ENCODE data around the gene PHACTR1.

DNA sequence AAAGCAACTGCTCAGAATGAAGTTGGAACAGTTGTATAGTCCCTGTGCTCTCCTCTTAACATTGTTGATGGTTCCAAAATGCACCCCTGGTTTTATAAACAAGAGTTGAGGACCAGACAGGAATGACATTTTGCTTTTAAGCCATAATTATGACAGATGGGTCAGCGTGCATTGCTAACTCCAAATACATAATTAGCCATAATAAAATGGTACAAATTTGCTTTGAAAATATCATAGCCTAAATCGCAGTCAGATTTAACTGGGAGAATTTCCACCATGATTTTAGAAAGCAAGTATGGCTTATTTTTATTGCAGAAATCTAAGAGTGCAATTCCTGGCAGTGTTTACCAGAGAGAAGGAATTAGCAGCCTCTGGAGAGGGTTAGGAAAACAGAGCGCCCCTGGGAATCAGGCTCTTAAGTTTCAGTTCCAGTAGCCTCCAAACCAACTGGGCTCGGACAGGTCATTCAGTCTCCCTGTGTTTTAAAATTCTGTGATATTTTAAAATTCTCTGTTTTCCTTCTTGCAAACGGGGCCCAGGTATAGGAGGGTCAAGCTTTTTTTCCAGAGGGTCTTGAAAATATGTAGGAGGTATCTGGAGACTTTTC lies 309.4 kb downstream of the PHACTR1 start:
- TF ChIP-seq, protein P1, sequence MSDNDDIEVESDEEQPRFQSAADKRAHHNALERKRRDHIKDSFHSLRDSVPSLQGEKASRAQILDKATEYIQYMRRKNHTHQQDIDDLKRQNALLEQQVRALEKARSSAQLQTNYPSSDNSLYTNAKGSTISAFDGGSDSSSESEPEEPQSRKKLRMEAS (IDR thresholded peaks at IDR 0.05): no peak
- no peak for TF ChIP-seq BHLHE40 (IDR thresholded peaks at IDR 0.05; ENCODE audit: low read depth, low read length)
- no peak for TF ChIP-seq EP300 (IDR thresholded peaks at IDR 0.05)
- TF ChIP-seq, protein P2, sequence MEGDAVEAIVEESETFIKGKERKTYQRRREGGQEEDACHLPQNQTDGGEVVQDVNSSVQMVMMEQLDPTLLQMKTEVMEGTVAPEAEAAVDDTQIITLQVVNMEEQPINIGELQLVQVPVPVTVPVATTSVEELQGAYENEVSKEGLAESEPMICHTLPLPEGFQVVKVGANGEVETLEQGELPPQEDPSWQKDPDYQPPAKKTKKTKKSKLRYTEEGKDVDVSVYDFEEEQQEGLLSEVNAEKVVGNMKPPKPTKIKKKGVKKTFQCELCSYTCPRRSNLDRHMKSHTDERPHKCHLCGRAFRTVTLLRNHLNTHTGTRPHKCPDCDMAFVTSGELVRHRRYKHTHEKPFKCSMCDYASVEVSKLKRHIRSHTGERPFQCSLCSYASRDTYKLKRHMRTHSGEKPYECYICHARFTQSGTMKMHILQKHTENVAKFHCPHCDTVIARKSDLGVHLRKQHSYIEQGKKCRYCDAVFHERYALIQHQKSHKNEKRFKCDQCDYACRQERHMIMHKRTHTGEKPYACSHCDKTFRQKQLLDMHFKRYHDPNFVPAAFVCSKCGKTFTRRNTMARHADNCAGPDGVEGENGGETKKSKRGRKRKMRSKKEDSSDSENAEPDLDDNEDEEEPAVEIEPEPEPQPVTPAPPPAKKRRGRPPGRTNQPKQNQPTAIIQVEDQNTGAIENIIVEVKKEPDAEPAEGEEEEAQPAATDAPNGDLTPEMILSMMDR (IDR thresholded peaks at IDR 0.05): no peak
- no peak for TF ChIP-seq CHD2 (IDR thresholded peaks at IDR 0.05; ENCODE audit: low read length, partially characterized antibody)
- TF ChIP-seq POLR2A (IDR thresholded peaks at IDR 0.05; ENCODE audit: low read length): no peak
- TF ChIP-seq MAFK (IDR thresholded peaks at IDR 0.05; ENCODE audit: partially characterized antibody): no peak
- no peak for TF ChIP-seq ZC3H11A (IDR thresholded peaks at IDR 0.05)
- TF ChIP-seq, protein P3, sequence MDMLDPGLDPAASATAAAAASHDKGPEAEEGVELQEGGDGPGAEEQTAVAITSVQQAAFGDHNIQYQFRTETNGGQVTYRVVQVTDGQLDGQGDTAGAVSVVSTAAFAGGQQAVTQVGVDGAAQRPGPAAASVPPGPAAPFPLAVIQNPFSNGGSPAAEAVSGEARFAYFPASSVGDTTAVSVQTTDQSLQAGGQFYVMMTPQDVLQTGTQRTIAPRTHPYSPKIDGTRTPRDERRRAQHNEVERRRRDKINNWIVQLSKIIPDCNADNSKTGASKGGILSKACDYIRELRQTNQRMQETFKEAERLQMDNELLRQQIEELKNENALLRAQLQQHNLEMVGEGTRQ (IDR thresholded peaks at IDR 0.05): no peak
- TF ChIP-seq JUNB (IDR thresholded peaks at IDR 0.05): no peak
- no peak for TF ChIP-seq RCOR1 (IDR thresholded peaks at IDR 0.05; ENCODE audit: low read depth, low read length)
- TF ChIP-seq POLR2AphosphoS2 (conservative IDR thresholded peaks at IDR 0.05; ENCODE audit: low read length): no peak
- no peak for TF ChIP-seq CHD4 (IDR thresholded peaks at IDR 0.05; ENCODE audit: borderline replicate concordance)

Measured in A549 (cell line).